Breast epithelium (tissue), 3 donors: ENCODE data around the gene TBC1D26.
"Not testable (repeated sequence)": the region's sequence is repeated elsewhere in the genome, so short reads cannot be mapped to it uniquely, and the experiment has no call there.

Experiments
- CTCF ChIP-seq, 3 donors: fragments of 450-650 bp; IDR thresholded peaks; one replicate each; pipeline ENCODE4 v1.5.1; 2016 to 2017; ENCODE audit warnings: antibody characterized with exemption in 3 of 3, mild to moderate bottlenecking in 3 of 3, moderate library complexity in 3 of 3
- POLR2A ChIP-seq: fragments of 450-650 bp; IDR thresholded peaks from one replicate; pipeline ENCODE4 v1.6.1; 2016; ENCODE audit warnings: antibody characterized with exemption, mild to moderate bottlenecking, moderate library complexity
- POLR2AphosphoS5 ChIP-seq, 3 donors: sonication (generic); formaldehyde crosslinking; IDR thresholded peaks; one replicate each; pipeline ENCODE4 v1.6.1; 2017; ENCODE audit warnings: antibody characterized with exemption in 3 of 3

GRCh38 chr17:15731900-15732299 is at the start of gene TBC1D26:
- TF ChIP-seq POLR2AphosphoS5 (IDR thresholded peaks at IDR 0.05); CTCF (IDR thresholded peaks at IDR 0.05); POLR2A: not testable (repeated sequence)
